Measurements from ENCODE around the gene CUTC. TPM values are rescaled to one million over a fixed set of nuclear protein-coding genes. Genes with fewer than 3 reads are reported as not detected.

The CUTC gene
- total and polyA plus RNA-seq, 2 donors from 2014 or later, result 16.5 to 19.1 TPM

- H3K9ac ChIP-seq (ENCODE audit: low read length in 3 of 3), result no peak overlapping the region
- no peaks in the 10 kb centered on the region for H3K9me3 ChIP-seq (ENCODE audit: control insufficient read depth in 2 of 3, insufficient read depth in 1 of 3, low read length in 3 of 3)
- intact Hi-C loops (cut with DNase I), result no loop called here
- H3K27ac ChIP-seq (ENCODE audit: low read depth in 2 of 2, low read length in 2 of 2), result no peak overlapping the region
- DNase-seq, result no peak
- H3K4me3 ChIP-seq (ENCODE audit: low read length in 3 of 3), result no peak overlapping the region
- no peaks in the 10 kb centered on the region for H3K4me1 ChIP-seq (ENCODE audit: control insufficient read depth in 2 of 3, insufficient read depth in 2 of 3, low read depth in 1 of 3, low read length in 3 of 3)
- peaks cover 0 to 32% (median 12%) of the 10 kb centered on the region in 3 donors for H3K36me3 ChIP-seq (ENCODE audit: control insufficient read depth in 2 of 3, insufficient read depth in 3 of 3, low read length in 3 of 3)
- no peak for FAIRE-seq
- H3K27me3 ChIP-seq (ENCODE audit: control insufficient read depth, insufficient read depth, low read length), result no peaks in the 10 kb centered on the region
- TF ChIP-seq CTCF (IDR thresholded peaks at IDR 0.05; ENCODE audit: borderline replicate concordance, extremely low read depth, insufficient read depth), result no peak
Observed at GRCh38 chr10:99793819-99794218, 61.8 kb downstream of the CUTC start.

- Histone ChIP-seq H3K4me3 (ENCODE audit: low read length in 3 of 3) (no peak overlapping the region), H3K27me3 (ENCODE audit: control insufficient read depth, insufficient read depth, low read length) (no peaks in the 10 kb centered on the region), H3K36me3 (ENCODE audit: control insufficient read depth in 2 of 3, insufficient read depth in 3 of 3, low read length in 3 of 3) (peaks cover 0 to 32% (median 12%) of the 10 kb centered on the region in 3 donors), H3K9ac (ENCODE audit: low read length in 3 of 3) (no peak overlapping the region), H3K27ac (ENCODE audit: low read depth in 2 of 2, low read length in 2 of 2) (no peak overlapping the region), H3K4me1 (ENCODE audit: control insufficient read depth in 2 of 3, insufficient read depth in 2 of 3, low read depth in 1 of 3, low read length in 3 of 3) (no peaks in the 10 kb centered on the region), H3K9me3 (ENCODE audit: control insufficient read depth in 2 of 3, insufficient read depth in 1 of 3, low read length in 3 of 3) (no peaks in the 10 kb centered on the region)
- TF ChIP-seq CTCF (IDR thresholded peaks at IDR 0.05; ENCODE audit: borderline replicate concordance, extremely low read depth, insufficient read depth), result no peak
- no peak for DNase-seq
- intact Hi-C loops (cut with DNase I), result no loop called here
- no peak for FAIRE-seq
Observed at GRCh38 chr10:99796928-99797327, 64.9 kb downstream of the CUTC start.

- no peaks in the 10 kb centered on the region for H3K27me3 ChIP-seq (ENCODE audit: control insufficient read depth, insufficient read depth, low read length)
- DNase-seq, result no peak
- H3K4me3 ChIP-seq (ENCODE audit: low read length in 3 of 3), result no peak overlapping the region
- FAIRE-seq, result no peak
- H3K27ac ChIP-seq (ENCODE audit: low read depth in 2 of 2, low read length in 2 of 2), result no peak overlapping the region
- no peak overlapping the region for H3K9ac ChIP-seq (ENCODE audit: low read length in 3 of 3)
- H3K4me1 ChIP-seq (ENCODE audit: control insufficient read depth in 2 of 3, insufficient read depth in 2 of 3, low read depth in 1 of 3, low read length in 3 of 3), result no peaks in the 10 kb centered on the region
- peaks cover 0 to 22% (median 11%) of the 10 kb centered on the region in 3 donors for H3K36me3 ChIP-seq (ENCODE audit: control insufficient read depth in 2 of 3, insufficient read depth in 3 of 3, low read length in 3 of 3)
- intact Hi-C loops (cut with DNase I), result no loop called here
- H3K9me3 ChIP-seq (ENCODE audit: control insufficient read depth in 2 of 3, insufficient read depth in 1 of 3, low read length in 3 of 3), result no peaks in the 10 kb centered on the region
- no peak for TF ChIP-seq CTCF (IDR thresholded peaks at IDR 0.05; ENCODE audit: borderline replicate concordance, extremely low read depth, insufficient read depth)
Observed at GRCh38 chr10:99798031-99798430, 66.0 kb downstream of the CUTC start.

- H3K4me1 ChIP-seq (ENCODE audit: control insufficient read depth in 2 of 3, insufficient read depth in 2 of 3, low read depth in 1 of 3, low read length in 3 of 3), result no peaks in the 10 kb centered on the region
- no peaks in the 10 kb centered on the region for H3K9me3 ChIP-seq (ENCODE audit: control insufficient read depth in 2 of 3, insufficient read depth in 1 of 3, low read length in 3 of 3)
- TF ChIP-seq CTCF (IDR thresholded peaks at IDR 0.05; ENCODE audit: borderline replicate concordance, extremely low read depth, insufficient read depth), result no peak
- no peak for DNase-seq
- intact Hi-C loops (cut with DNase I), result no loop called here
- H3K27me3 ChIP-seq (ENCODE audit: control insufficient read depth, insufficient read depth, low read length), result no peaks in the 10 kb centered on the region
- H3K4me3 ChIP-seq (ENCODE audit: low read length in 3 of 3), result no peak overlapping the region
- no peak overlapping the region for H3K27ac ChIP-seq (ENCODE audit: low read depth in 2 of 2, low read length in 2 of 2)
- no peak for FAIRE-seq
- H3K9ac ChIP-seq (ENCODE audit: low read length in 3 of 3), result no peak overlapping the region
- peaks cover 0 to 18% (median 13%) of the 10 kb centered on the region in 3 donors for H3K36me3 ChIP-seq (ENCODE audit: control insufficient read depth in 2 of 3, insufficient read depth in 3 of 3, low read length in 3 of 3)
Observed at GRCh38 chr10:99798920-99799319, 66.9 kb downstream of the CUTC start.
